ENCODE data around the gene ANKZF1.
"Not testable (repeated sequence)": the region's sequence is repeated elsewhere in the genome, so short reads cannot be mapped to it uniquely, and the experiment has no call there.

Gene ANKZF1

DNA sequence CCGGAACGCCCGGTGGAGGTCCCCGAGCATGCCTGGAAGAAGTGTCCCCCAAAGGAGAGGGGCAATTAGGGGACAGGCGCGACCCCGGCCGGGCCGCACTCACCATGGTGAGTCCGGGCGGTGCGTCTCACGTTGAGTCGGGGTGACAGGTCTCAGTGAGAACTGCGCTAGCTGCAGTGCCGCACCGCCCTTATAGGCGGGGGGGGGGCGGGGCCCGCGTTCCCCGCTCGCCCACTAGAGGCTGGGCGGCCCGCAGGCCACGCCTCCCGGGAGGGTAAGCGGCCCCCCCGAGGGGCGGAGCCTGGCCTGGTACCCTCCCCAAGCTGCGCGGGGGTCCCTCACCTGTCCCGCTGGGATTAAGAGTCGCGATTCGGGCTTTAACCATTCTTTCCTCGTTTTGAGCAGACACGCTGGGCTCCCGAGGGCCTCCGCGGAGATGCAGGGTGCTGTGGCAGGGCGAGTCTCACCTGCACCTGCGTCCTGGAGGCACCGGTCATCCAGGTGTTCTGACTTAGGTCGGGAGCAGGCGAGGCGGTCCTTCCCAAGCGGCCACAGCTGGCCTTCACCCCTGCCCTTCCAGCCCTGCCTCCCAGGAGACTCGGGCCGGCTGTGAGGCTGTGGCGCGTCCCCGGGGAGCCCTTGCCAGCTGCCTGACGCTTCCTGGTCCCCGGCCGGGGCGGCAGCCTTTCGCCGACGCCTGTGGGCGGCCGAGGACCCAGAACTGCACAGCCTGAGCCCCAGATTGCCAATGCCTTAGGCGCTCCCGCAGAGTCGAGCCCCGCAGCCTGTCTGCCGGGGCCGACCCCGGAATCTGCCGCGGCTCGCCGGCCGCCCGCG lies 24.4 kb downstream of the ANKZF1 start, which contains the start of gene TUBA4A:
Gene TUBA4A (minus strand): TSS at position 166 of the 837 bp plus-strand sequence. CDS start 60 bp downstream, at position 106.
- FAIRE-seq (no peak), DNase-seq (ENCODE audit: insufficient read length, low spot score) (peak; percentile 67)

- DNase-seq (ENCODE audit: insufficient read length, low spot score) (no peak), FAIRE-seq (no peak)
Measured at GRCh38 chr2:219254590-219255201, 25.1 kb downstream of the ANKZF1 start.

GRCh38 chr2:219258942-219259341 lies 29.3 kb downstream of the ANKZF1 start:
- DNase-seq (ENCODE audit: insufficient read length, low spot score); FAIRE-seq: not testable (repeated sequence)

DNA sequence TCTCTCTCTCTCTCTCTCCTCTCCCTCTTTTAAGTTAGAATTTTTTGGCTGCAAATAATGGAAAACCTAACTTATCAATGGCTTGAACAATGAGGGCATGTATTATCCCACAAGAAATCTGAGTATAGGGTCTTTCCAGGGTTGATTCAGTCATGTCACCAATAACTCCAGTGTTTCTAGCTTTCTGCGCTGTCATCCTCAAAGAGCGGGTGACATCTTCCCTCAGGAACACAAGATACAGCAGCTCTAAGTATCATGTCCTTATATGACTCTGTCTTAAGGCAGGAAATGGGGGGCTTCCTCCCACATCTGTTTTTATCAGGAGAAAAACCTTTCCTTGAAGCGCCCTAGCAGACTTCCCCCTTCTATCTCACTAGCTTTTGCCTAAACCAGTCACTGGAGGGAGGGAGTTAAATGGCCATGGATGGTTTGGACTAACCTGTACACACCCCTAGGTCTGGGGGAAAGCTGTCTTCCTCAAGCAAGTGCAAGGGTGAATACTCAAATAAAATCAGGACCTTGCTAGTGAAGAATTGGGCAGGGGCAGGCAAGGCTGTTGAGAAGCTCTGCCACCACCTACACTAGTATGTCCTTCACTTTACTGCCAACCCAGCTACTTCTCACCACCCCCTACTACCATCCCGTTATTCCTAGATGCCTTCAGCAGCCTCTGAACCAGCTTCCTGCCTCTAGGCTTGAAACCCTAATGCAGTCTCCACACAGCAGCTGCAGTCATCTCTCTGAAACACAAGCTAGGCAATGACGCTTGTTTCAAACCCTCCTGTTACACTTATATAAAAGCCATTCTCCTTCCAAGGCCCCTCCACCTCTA lies 31.6 kb downstream of the ANKZF1 start:
- FAIRE-seq (no peak), DNase-seq (ENCODE audit: insufficient read length, low spot score) (no peak)

DNA sequence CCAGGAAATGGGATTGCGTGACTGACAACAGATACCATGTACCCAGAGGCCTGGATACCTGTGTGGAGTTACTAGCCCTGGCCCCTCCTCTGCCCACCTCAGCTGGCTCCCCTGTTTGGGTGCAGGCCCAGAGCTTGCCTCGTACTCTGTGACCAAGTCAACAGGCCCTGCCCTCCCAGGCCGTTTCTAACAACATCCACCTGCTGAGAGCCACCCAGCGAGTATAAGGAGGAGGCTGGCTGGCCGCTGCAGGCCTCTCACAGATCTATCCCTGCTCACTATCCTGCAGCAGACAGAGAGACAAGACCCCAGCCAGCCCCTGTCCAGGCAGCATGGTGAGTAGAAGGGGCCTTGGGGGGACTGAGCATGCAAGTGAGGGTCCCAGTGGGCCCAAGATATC lies 36.6 kb downstream of the ANKZF1 start:
- DNase-seq (ENCODE audit: insufficient read length, low spot score) (no peak), FAIRE-seq (no peak)

DNA sequence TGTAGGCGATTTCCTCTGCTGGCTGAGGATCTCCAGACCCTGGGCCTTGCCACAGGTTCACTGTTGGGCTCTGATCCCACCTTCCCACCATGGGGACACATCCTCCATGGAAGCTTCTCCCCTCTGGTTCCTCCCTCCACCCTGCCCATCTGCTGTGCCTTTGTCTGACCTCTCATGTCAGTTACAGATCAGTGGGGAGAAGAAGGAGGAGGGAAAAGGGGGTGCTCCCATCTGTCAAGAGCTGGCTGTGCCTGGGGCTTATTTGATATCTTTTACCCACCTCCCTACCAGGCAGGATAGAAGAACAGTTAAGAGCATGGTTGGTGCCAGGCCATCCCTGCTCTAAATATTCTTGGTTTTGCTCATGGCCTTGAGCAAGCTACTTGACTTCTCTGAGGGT lies 37.3 kb downstream of the ANKZF1 start:
- no peak for DNase-seq (ENCODE audit: insufficient read length, low spot score)
- no peak for FAIRE-seq

DNA sequence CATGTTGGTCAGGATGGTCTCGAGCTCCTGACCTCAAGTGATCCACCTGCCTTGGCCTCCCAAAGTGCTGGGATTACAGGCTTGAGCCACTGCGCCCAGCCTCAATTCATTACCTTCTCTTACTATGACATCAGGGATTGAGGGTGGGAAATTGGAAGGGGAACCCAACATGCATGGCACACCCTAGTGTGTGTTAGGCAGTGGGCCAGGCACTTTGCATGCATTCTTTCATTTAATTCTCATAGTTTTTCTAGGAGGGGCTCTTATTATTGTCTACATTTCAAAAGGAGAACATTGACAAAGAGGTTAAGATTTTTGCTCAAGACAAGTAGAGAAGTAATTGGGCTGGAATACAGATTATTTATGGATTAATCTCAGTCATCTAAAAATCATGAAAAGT lies 38.7 kb downstream of the ANKZF1 start:
- FAIRE-seq: no peak
- no peak for DNase-seq (ENCODE audit: insufficient read length, low spot score)

GRCh38 chr2:219269362-219270054 lies 39.9 kb downstream of the ANKZF1 start:
- DNase-seq (ENCODE audit: insufficient read length, low spot score) (no peak), FAIRE-seq (peak; percentile 23)

GRCh38 chr2:219270055-219270372 lies 40.4 kb downstream of the ANKZF1 start:
- FAIRE-seq: no peak
- DNase-seq (ENCODE audit: insufficient read length, low spot score): no peak

- FAIRE-seq (no peak), DNase-seq (ENCODE audit: insufficient read length, low spot score) (no peak)
Measured at GRCh38 chr2:219271021-219271420, 41.4 kb downstream of the ANKZF1 start.

- DNase-seq (ENCODE audit: insufficient read length, low spot score) (no peak), FAIRE-seq (no peak)
Measured at GRCh38 chr2:219272356-219272755, 42.8 kb downstream of the ANKZF1 start.

- no peak for FAIRE-seq
- DNase-seq (ENCODE audit: insufficient read length, low spot score): no peak
Measured at GRCh38 chr2:219272995-219273394, 43.4 kb downstream of the ANKZF1 start.

DNA sequence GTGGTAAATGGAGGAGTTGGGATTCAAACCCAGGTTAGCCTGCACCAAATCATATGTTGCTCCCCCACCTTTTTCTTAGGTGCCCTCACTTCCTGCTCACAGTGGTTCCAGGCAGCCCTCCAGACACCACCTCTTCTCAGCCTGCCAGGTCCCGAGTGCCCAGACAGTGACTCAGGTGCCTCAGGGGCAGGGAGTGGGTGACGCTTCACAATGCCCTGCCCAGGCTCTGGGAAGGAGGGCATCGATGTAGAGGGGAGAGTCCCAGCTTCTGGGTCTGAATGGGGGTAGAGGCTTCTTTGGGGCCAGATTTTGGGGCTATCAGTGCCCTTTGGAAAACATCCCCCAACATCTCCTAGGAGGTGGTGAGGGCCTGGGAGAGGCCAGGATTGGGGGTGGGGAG lies 44.3 kb downstream of the ANKZF1 start:
- DNase-seq (ENCODE audit: insufficient read length, low spot score) (peak; percentile 43), FAIRE-seq (no peak)

- FAIRE-seq: peak; percentile 31
Measured at GRCh38 chr2:219274361-219274921, 44.8 kb downstream of the ANKZF1 start.

DNA sequence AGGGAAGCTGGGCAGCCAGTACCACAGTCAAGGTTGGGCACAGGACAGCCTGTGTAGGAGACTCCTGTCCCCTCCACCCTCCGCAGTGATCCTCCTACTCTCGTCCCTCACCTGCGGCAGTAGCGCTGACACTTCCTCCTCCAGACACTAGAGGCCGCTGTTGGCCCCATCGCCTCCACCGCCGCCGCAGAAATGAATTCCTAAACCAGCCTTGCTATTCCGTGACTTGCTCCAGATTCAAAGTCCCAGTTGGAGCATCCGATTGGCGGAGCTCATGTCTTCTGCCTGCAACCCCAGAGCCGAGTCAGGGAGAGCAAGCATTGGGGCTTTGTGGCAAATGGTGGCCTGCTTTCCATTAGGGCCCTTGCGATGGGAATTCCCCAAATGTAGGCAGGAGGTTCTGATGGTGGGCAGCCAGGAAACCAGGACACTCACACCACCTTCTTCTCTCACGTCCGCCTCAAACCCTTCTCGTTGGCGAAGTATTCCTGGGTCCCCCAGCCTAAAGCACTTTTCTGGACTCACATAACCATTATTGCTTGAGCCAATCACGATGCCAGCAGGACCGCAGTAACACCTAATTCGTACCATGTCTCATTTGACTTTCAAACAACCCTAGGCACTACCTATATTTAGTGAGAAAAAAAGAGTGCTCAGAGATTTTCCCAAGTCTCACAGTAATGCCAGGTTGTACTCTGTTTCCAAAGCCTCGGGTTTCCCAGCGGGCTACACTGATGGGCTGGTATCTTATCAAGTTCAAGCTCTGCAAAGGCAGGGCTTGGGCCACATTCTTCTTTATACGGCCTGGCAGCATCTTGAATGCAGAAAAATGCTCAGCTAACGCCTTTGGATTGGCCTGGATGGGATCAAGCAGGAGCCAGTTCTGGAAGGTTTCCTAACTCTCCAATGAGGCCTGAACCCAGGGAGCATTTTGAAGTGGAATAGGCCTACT lies 48.4 kb downstream of the ANKZF1 start:
- peak; percentile 67 for DNase-seq (ENCODE audit: insufficient read length, low spot score)
- peak; percentile 80 for FAIRE-seq

More at GRCh38 chr2:219274361-219274921, 44.8 kb downstream of the ANKZF1 start:
- DNase-seq (ENCODE audit: insufficient read length, low spot score): peak; percentile 80

GRCh38 chr2:219278655-219279150 lies 49.1 kb downstream of the ANKZF1 start:
- DNase-seq (ENCODE audit: insufficient read length, low spot score): no peak
- no peak for FAIRE-seq

- peak; percentile 98 for DNase-seq (ENCODE audit: insufficient read length, low spot score)
- FAIRE-seq: peak; percentile 85
Measured at GRCh38 chr2:219279151-219279915, 49.7 kb downstream of the ANKZF1 start, which contains the start of gene DNAJB2. Gene DNAJB2 (plus strand): TSS chr2:219279366. CDS start chr2:219279834, 468 bp downstream.

- FAIRE-seq (no peak), DNase-seq (ENCODE audit: insufficient read length, low spot score) (no peak)
Measured at GRCh38 chr2:219279916-219280516, 50.4 kb downstream of the ANKZF1 start.

Measured in HTR-8/SVneo (cell line).